Activated CD4-positive, alpha-beta T cell treated with anti-CD3 and anti-CD28 coated beads for 36 hours (primary cell): ENCODE data around the gene ELL3. TPM values are rescaled to one million over a fixed set of nuclear protein-coding genes. Genes with fewer than 3 reads are reported as not detected.
"Not testable (repeated sequence)": the region's sequence is repeated elsewhere in the genome, so short reads cannot be mapped to it uniquely, and the experiment has no call there.

Source experiments
- ATAC-seq: fragments of 200-7000 bp; cut with Tn5 transposase; one replicate; pipeline ENCODE4 v1.10.0; 2021; ENCODE audit warnings: mild to moderate bottlenecking, moderate library complexity
- CTCF ChIA-PET: fragments of 350-600 bp; sonication (Branson Sonifier 250); formaldehyde crosslinking; loops from one replicate; lab custom pipeline; 2021; ENCODE audit warnings: antibody characterized with exemption; lab: Charles Lee
- POLR2A ChIA-PET: fragments of 350-600 bp; sonication (Branson Sonifier 250); formaldehyde crosslinking; loops from one replicate; lab custom pipeline; 2021; ENCODE audit warnings: antibody characterized with exemption, inconsistent platforms; lab: Charles Lee
- DNase-seq: peaks from one replicate; pipeline ENCODE4 v3.0.0-alpha.2; 2020
- H3K27ac Mint-ChIP-seq: one replicate; pipeline ENCODE4 v1.8.0; 2021; ENCODE audit warnings: mixed read lengths
- H3K27me3 Mint-ChIP-seq: one replicate; pipeline ENCODE4 v1.8.0; 2021; ENCODE audit warnings: mixed read lengths
- H3K36me3 Mint-ChIP-seq: one replicate; pipeline ENCODE4 v1.8.0; 2021; ENCODE audit warnings: low read depth, mixed read lengths
- H3K4me1 Mint-ChIP-seq: one replicate; pipeline ENCODE4 v1.8.0; 2021; ENCODE audit warnings: mixed read lengths
- H3K4me3 Mint-ChIP-seq: one replicate; pipeline ENCODE4 v1.8.0; 2021; ENCODE audit warnings: mild to moderate bottlenecking, moderate library complexity, mixed read lengths
- H3K9me3 Mint-ChIP-seq: one replicate; pipeline ENCODE4 v1.8.0; 2021; ENCODE audit warnings: low read depth, mixed read lengths
- intact Hi-C, 2 experiments: fragments of 100-400 bp; cut with DNase I in 1 of 2; cut with micrococcal nuclease in 1 of 2; formaldehyde crosslinking; loops; one replicate each; pipeline versions ENCODE4 v1.14.2 to v1.15.1; 2022 to 2024; cut with DNase I, micrococcal nuclease
- microRNA-seq: library from miRNA; unstranded; fragments of <30 nt; microRNA quantifications from one replicate; pipeline ENCODE4 v1.2.0, GENCODE V29; 2021; ENCODE audit warnings: borderline replicate concordance
- total RNA-seq, 2 experiments: library from RNA; stranded (reverse); gene quantifications; one replicate each; pipeline ENCODE4 v1.2.3, GENCODE V29; 2021

The ELL3 gene
- total RNA-seq, 2 experiments from 2014 or later = 3.6 TPM

DNA sequence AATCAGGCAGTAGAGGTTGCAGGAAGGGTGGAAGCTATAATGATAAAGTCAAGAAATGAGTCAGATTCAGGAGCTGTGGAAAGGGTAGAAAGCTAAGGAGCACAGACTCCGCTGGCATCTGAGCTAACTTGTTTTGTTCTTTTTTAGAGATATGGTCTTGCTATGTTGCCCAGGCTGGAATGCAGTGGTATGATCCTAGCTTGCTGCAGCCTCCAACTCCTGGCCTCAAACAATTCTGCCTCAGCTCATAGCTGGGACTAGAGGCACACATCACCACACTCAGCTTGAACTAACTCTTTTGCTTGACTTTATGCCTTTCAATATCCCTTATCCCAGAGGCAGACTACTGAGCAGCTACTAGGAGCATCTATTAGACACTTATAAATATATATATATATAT lies 50.5 kb downstream of the ELL3 start:
- intact Hi-C loops, ATAC-seq, H3K4me3 Mint-ChIP-seq, H3K27ac Mint-ChIP-seq, H3K27me3 Mint-ChIP-seq, H3K4me1 Mint-ChIP-seq, H3K9me3 Mint-ChIP-seq, POLR2A ChIA-PET, H3K36me3 Mint-ChIP-seq, DNase-seq: not testable (repeated sequence)
- CTCF ChIA-PET = interaction anchor here (0.6 kb wide), 1 partner anchor 454 kb away, joined by 3 read pairs; no protein-coding TSS in a partner anchor

DNA sequence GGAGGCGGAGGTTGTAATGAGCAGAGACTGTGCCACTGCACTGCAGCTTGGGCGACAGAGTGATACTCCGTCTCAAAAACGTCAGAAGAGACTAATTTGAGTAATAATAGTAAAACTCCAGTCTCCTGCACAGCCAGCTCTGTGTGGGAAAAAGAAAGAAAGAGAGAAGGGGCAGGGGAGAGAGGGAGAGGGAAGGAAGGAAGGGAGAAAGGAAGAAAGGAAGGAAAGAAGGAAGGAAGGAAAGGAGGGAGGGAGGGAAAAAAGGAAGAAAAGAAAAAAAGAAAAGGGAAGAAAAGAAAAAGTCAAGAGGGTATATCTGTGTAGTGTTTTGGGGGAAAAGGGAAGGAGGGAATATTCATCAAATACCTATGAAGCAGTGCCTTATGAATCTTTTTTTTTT lies 53.6 kb downstream of the ELL3 start:
- intact Hi-C loops = no loop called here
- ATAC-seq (no peak), DNase-seq (no peak)
- Mint-ChIP-seq H3K9me3 (no peaks in the 10 kb centered on the region), H3K27me3 (peaks cover 2% of the 10 kb centered on the region), H3K27ac (no peak overlapping the region), H3K36me3 (no peaks in the 10 kb centered on the region), H3K4me3 (no peak overlapping the region), H3K4me1 (no peaks in the 10 kb centered on the region)
- ChIA-PET POLR2A (no interaction called here), CTCF (no interaction called here)

Small RNA genes within 50 kb of the gene (microRNA-seq; reads per million reads assigned to microRNA genes)
- gene MIR1282 = not detected

Other genes with a start within 250 kb of the ELL3 start
- gene PPIP5K1, start 186.8 kb downstream of the ELL3 start, total RNA-seq = 10 to 100 TPM; 37.7 to 42.6 TPM
- under 1 TPM in 1 of 2 experiments, not detected in 1; 0.25 TPM for gene CKMT1B, start 182.9 kb downstream of the ELL3 start, total RNA-seq
- gene STRC, start 158.2 kb downstream of the ELL3 start, total RNA-seq = 1 to 10 TPM in 1 of 2 experiments, under 1 TPM in 1; 0.66 to 1.0 TPM
- gene CATSPER2, start 128.1 kb downstream of the ELL3 start, total RNA-seq = 1 to 10 TPM; 1.9 to 2.2 TPM
- under 1 TPM; 0.27 to 0.33 TPM for gene CKMT1A, start 83.1 kb downstream of the ELL3 start, total RNA-seq
- gene PDIA3, start 30.5 kb downstream of the ELL3 start, total RNA-seq = 100 to 1,000 TPM; 274 to 287 TPM
- 100 to 1,000 TPM; 710 to 718 TPM for gene SERF2, start 15.4 kb upstream of the ELL3 start, total RNA-seq
- under 1 TPM; 0.42 to 0.46 TPM for gene SERINC4, start 23.3 kb upstream of the ELL3 start, total RNA-seq
- 10 to 100 TPM; 14.0 to 16.4 TPM for gene HYPK, start 23.6 kb upstream of the ELL3 start, total RNA-seq
- gene MFAP1, start 47.7 kb upstream of the ELL3 start, total RNA-seq = 10 to 100 TPM; 51.3 to 56.2 TPM
- 10 to 100 TPM; 75.4 to 95.2 TPM for gene WDR76, start 50.0 kb upstream of the ELL3 start, total RNA-seq